Liver (tissue), 9 donors: ENCODE measurements around the gene MPP3. TPM values are rescaled to one million over a fixed set of nuclear protein-coding genes. Genes with fewer than 3 reads are reported as not detected.

ENCODE experiments used
- DNase-seq: peaks from one replicate; pipeline ENCODE4 v3.0.0-alpha.2; 2017; ENCODE audit warnings: low spot score
- H3K27ac ChIP-seq, 2 donors: one replicate each; pipeline ENCODE4 v1.7.0; 2013; ENCODE audit warnings: inconsistent platforms in 2 of 2, low read length in 2 of 2, control low read depth in 1 of 2, low read depth in 1 of 2, mild to moderate bottlenecking in 1 of 2
- H3K27me3 ChIP-seq, 4 donors: one replicate each; pipeline versions ENCODE4 v1.6.1 to v1.7.0; 2013; ENCODE audit warnings: low read length in 3 of 4, inconsistent platforms in 1 of 4, mild to moderate bottlenecking in 1 of 4, moderate library complexity in 1 of 4; ENCODE audit not compliant: control insufficient read depth in 4 of 4, insufficient read depth in 4 of 4
- H3K36me3 ChIP-seq, 4 donors: one replicate each; pipeline versions ENCODE4 v1.6.1 to v1.7.0; 2013; ENCODE audit warnings: low read length in 3 of 4, mild to moderate bottlenecking in 3 of 4, low read depth in 1 of 4, moderate library complexity in 1 of 4; ENCODE audit not compliant: control insufficient read depth in 4 of 4, insufficient read depth in 3 of 4
- H3K4me1 ChIP-seq, 4 donors: one replicate each; pipeline versions ENCODE4 v1.6.1 to v1.7.0; 2013; ENCODE audit warnings: low read length in 3 of 4, mild to moderate bottlenecking in 3 of 4, moderate library complexity in 1 of 4; ENCODE audit not compliant: control insufficient read depth in 4 of 4, insufficient read depth in 4 of 4
- H3K4me3 ChIP-seq, 3 donors: one replicate each; pipeline versions ENCODE4 v1.6.1 to v1.7.0; 2013; ENCODE audit warnings: low read length in 3 of 3, control low read depth in 1 of 3, low read depth in 1 of 3, mild to moderate bottlenecking in 1 of 3
- H3K9ac ChIP-seq, 2 donors: one replicate each; pipeline ENCODE4 v1.7.0; 2013; ENCODE audit warnings: low read length in 2 of 2, mild to moderate bottlenecking in 2 of 2, moderate library complexity in 2 of 2, control low read depth in 1 of 2, low read depth in 1 of 2
- H3K9me3 ChIP-seq, 4 donors: one replicate each; pipeline versions ENCODE4 v1.6.1 to v1.7.0; 2013; ENCODE audit warnings: low read length in 3 of 4; ENCODE audit not compliant: control insufficient read depth in 4 of 4
- ATF3 ChIP-seq: IDR thresholded peaks from 2 replicates; pipeline ENCODE4 v1.6.1; 2016; ENCODE audit warnings: antibody characterized with exemption
- CTCF ChIP-seq: fragments of 150-350 bp; IDR thresholded peaks from 2 replicates; pipeline ENCODE4 v1.5.1; 2017; ENCODE audit warnings: improper control_type of control experiment, low read depth, low read length; ENCODE audit not compliant: missing input control
- EGR1 ChIP-seq, 2 donors: IDR thresholded peaks; 2 replicates each; pipeline ENCODE4 v1.6.1; 2016 to 2018; ENCODE audit warnings: antibody characterized with exemption in 2 of 2, low read depth in 2 of 2
- FOXA1 ChIP-seq: IDR thresholded peaks from 2 replicates; pipeline ENCODE4 v1.6.1; 2016; ENCODE audit warnings: antibody characterized with exemption
- FOXA2 ChIP-seq: IDR thresholded peaks from 2 replicates; pipeline ENCODE4 v1.6.1; 2016; ENCODE audit warnings: antibody characterized with exemption
- GABPA ChIP-seq, 2 donors: IDR thresholded peaks in 1 of 2; conservative IDR thresholded peaks in 1 of 2; 2 replicates each; pipeline ENCODE4 v1.6.1; 2016; ENCODE audit warnings: antibody characterized with exemption in 2 of 2, mild to moderate bottlenecking in 1 of 2, moderate library complexity in 1 of 2
- HNF4A ChIP-seq, 2 donors: conservative IDR thresholded peaks; 2 replicates each; pipeline ENCODE4 v1.6.1; 2016; ENCODE audit warnings: antibody characterized with exemption in 2 of 2, mild to moderate bottlenecking in 2 of 2
- HNF4G ChIP-seq: IDR thresholded peaks from 2 replicates; pipeline ENCODE4 v1.6.1; 2016; ENCODE audit warnings: antibody characterized with exemption
- JUND ChIP-seq, 2 donors: IDR thresholded peaks; 2 replicates each; pipeline ENCODE4 v1.6.1; 2016; ENCODE audit warnings: antibody characterized with exemption in 2 of 2
- MAX ChIP-seq: IDR thresholded peaks from 2 replicates; pipeline ENCODE4 v1.6.1; 2016; ENCODE audit warnings: antibody characterized with exemption
- NR2F2 ChIP-seq: IDR thresholded peaks from 2 replicates; pipeline ENCODE4 v1.6.1; 2016; ENCODE audit warnings: antibody characterized with exemption
- REST ChIP-seq: IDR thresholded peaks from 2 replicates; pipeline ENCODE4 v1.6.1; 2016; ENCODE audit warnings: antibody characterized with exemption, mild to moderate bottlenecking
- RXRA ChIP-seq, 2 donors: IDR thresholded peaks; 2 replicates each; pipeline ENCODE4 v1.6.1; 2017 to 2018; ENCODE audit warnings: antibody characterized with exemption in 2 of 2, mild to moderate bottlenecking in 1 of 2
- YY1 ChIP-seq: IDR thresholded peaks from 2 replicates; pipeline ENCODE4 v1.6.1; 2016; ENCODE audit warnings: antibody characterized with exemption, mild to moderate bottlenecking
- ZBTB33 ChIP-seq: IDR thresholded peaks from 2 replicates; pipeline ENCODE4 v1.6.1; 2016; ENCODE audit warnings: antibody characterized with exemption
- WGBS: extraction: QIAGEN DNeasy Blood & Tissue Kit; methylation state at CpG from one replicate; pipeline ENCODE4 v1.1.7; 2013; 5-methylcytosine and 5-hydroxymethylcytosine counted together
- polyA plus RNA-seq, 2 donors: library from polyadenylated mRNA; stranded (reverse) in 1 of 2; unstranded in 1 of 2; fragments of 200-250 nt in 1 of 2; fragments of >200 nt in 1 of 2; fragmentation: Nextera tagmentation in 1 of 2; extraction: Ambion mirVana in 1 of 2; gene quantifications; one replicate each; pipeline versions ENCODE4 v1.2.1 to v1.2.3, GENCODE V29; 2013 to 2015
- total RNA-seq, 2 donors: library from RNA; depleted of rRNA; stranded (reverse); fragments of >200 nt; gene quantifications; one replicate each; pipeline ENCODE4 v1.2.3, GENCODE V29; 2014
- donor health status: healthy.
- donor health status: healthy.
- donor health status: healthy.
- donor health status: healthy.
- donor health status: healthy.

MPP3 gene
- total and polyA plus RNA-seq, 4 donors, result 0.23 to 1.3 (median 0.72) TPM

DNA sequence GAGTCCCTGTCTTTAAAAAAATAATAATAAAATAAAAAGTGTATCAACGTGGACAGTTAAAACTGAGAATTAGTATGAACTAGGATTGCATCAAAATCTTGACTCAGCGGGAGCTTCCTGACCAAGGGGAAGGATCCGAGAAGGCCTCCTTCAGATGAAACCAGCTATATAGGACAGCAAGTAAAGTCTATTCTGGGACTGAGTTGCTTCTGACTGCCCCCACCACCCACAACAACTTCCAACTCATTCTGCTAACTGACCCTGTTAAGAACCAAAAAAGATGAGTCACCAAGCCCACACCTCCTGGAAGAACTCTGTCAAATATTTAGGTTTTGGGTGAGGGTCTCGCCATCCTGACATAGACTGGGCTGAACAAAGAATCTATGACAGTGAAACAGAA lies 24.9 kb downstream of the MPP3 start:
- Histone ChIP-seq H3K27ac (no peak overlapping the region), H3K36me3 (no peaks in the 10 kb centered on the region), H3K4me3 (no peak overlapping the region), H3K9me3 (no peaks in the 10 kb centered on the region), H3K4me1 (no peaks in the 10 kb centered on the region), H3K27me3 (no peaks in the 10 kb centered on the region), H3K9ac (no peak overlapping the region)
- DNase-seq, result no peak
- whole genome bisulfite sequencing, result 94% methylated on average over 4 of the region's 4 CpGs
- no peak for TF ChIP-seq CTCF
- no peak for TF ChIP-seq MAX
- TF ChIP-seq FOXA1, result no peak
- TF ChIP-seq ZBTB33, result no peak
- TF ChIP-seq HNF4G, result no peak
- TF ChIP-seq REST, result no peak
- no peak for TF ChIP-seq NR2F2
- TF ChIP-seq HNF4A (conservative IDR thresholded peaks at IDR 0.05), result no peak
- TF ChIP-seq YY1, result no peak
- no peak for TF ChIP-seq GABPA (IDR thresholded peaks at IDR 0.05 in 1 of 2, conservative IDR thresholded peaks at IDR 0.05 in 1 of 2)
- TF ChIP-seq EGR1 (IDR thresholded peaks at IDR 0.05; ENCODE audit: low read depth in 2 of 2), result no peak
- TF ChIP-seq ATF3, result no peak

GRCh38 chr17:43805117-43805516 lies 27.8 kb downstream of the MPP3 start:
- no peaks in the 10 kb centered on the region for H3K9me3 ChIP-seq
- H3K4me1 ChIP-seq, result no peaks in the 10 kb centered on the region
- no peaks in the 10 kb centered on the region for H3K27me3 ChIP-seq
- no peak overlapping the region for H3K4me3 ChIP-seq
- H3K27ac ChIP-seq, result no peak overlapping the region
- no peak for DNase-seq
- H3K36me3 ChIP-seq, result no peaks in the 10 kb centered on the region
- no peak overlapping the region for H3K9ac ChIP-seq
- TF ChIP-seq JUND (IDR thresholded peaks at IDR 0.05) (no peak), FOXA2 (no peak), RXRA (IDR thresholded peaks at IDR 0.05) (no peak), FOXA1 (no peak), NR2F2 (no peak), ATF3 (no peak), REST (no peak), CTCF (no peak), ZBTB33 (no peak)
